Bronchial epithelial cell (primary cell): ENCODE measurements around the gene TEPSIN. TPM values are rescaled to one million over a fixed set of nuclear protein-coding genes. Genes with fewer than 3 reads are reported as not detected.

Experiments used
- DNase-seq: peaks from one replicate; pipeline ENCODE4 v3.0.0-alpha.2; 2010; ENCODE audit warnings: low read depth
- FAIRE-seq: peaks from 2 replicates; lab custom pipeline; 2011; peaks lifted over from hg19 to GRCh38; lab: Jason Lieb, UNC
- H3K27me3 ChIP-seq: 2 replicates; pipeline ENCODE4 v1.5.1; 2011; ENCODE audit warnings: low read length; ENCODE audit not compliant: control insufficient read depth, insufficient read depth
- H3K36me3 ChIP-seq: 2 replicates; pipeline ENCODE4 v1.5.1; 2011; ENCODE audit warnings: low read length; ENCODE audit not compliant: control insufficient read depth, insufficient read depth
- H3K4me3 ChIP-seq: 2 replicates; pipeline ENCODE4 v1.5.1; 2011; ENCODE audit warnings: mild to moderate bottlenecking, low read depth, low read length, control low read depth
- CTCF ChIP-seq: IDR thresholded peaks from 2 replicates; pipeline ENCODE4 v1.5.1; 2011; ENCODE audit warnings: mild to moderate bottlenecking, moderate library complexity, low read length, control low read depth, inconsistent platforms; ENCODE audit not compliant: insufficient read depth, severe bottlenecking
- total RNA-seq: library from RNA; depleted of rRNA; stranded (reverse); fragments of >200 nt; gene quantifications from 2 replicates; pipeline ENCODE4 v1.2.1, GENCODE V29; 2014

The TEPSIN gene
- total RNA-seq, 1 donor from 2014 or later = 5.8 TPM

- Histone ChIP-seq H3K27me3 (no peaks in the 10 kb centered on the region), H3K36me3 (peaks cover 9% of the 10 kb centered on the region), H3K4me3 (no peak overlapping the region)
- TF ChIP-seq CTCF = no peak
- FAIRE-seq = no peak
- DNase-seq = no peak
Measured at GRCh38 chr17:81246679-81247338, 8.0 kb upstream of the TEPSIN start.

DNA sequence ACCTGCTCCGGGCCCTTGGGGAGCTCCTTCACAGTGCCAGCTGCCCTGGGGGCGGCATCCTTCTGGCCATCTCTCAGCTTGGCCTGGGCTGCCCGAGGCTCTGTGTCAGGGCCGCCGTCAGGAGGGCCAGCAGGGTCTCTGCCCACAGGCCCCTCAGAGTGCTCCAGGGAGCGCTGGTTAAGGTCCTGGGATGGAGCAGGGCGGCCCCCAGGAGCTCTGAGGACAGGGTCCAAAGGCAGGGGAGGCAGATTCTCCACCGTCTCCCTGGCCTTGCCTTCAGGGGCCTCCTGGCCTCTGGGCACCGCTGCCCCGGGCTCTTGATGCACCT, 7.5 kb upstream of the TEPSIN start:
- peaks cover 11% of the 10 kb centered on the region for H3K36me3 ChIP-seq
- no peak for FAIRE-seq
- H3K27me3 ChIP-seq = no peaks in the 10 kb centered on the region
- no peak for DNase-seq
- no peak overlapping the region for H3K4me3 ChIP-seq
- no peak for TF ChIP-seq CTCF

DNA sequence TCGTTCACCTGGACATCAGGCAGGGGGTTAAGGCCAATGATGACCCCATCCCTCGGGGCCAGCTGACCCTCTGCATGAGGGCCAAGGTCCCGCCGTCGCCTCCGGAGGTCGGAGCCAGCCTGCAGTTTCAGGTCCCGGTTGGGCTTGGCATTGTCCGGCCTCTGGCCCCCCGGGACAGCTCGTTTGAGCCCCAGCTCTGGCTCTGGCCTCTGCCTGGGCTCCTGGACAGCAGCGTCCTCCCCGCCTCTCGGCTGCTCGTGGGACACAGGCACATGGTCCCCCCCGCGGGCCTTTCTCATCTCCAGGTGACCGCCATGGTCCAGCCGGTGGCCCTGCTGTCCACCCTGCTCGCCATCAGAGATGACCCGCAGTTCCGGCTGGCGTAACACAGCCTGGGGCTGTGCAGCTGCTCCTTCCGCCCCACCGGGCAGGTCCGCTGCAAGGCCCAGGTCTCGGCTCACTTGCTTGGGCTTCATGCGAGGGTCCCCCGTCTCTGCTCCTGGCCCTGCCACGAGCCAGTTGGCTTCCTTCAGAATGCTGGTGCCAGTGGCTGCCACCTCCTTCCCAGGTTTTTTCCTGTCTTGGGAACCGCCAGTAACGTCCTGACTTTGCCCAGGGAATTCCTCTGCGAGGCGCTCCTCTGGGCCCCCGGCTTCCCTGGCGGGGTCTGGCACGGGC, 6.9 kb upstream of the TEPSIN start:
- Histone ChIP-seq H3K27me3 (no peaks in the 10 kb centered on the region), H3K36me3 (peaks cover 15% of the 10 kb centered on the region), H3K4me3 (no peak overlapping the region)
- no peak for FAIRE-seq
- TF ChIP-seq CTCF = no peak
- DNase-seq = no peak

DNA sequence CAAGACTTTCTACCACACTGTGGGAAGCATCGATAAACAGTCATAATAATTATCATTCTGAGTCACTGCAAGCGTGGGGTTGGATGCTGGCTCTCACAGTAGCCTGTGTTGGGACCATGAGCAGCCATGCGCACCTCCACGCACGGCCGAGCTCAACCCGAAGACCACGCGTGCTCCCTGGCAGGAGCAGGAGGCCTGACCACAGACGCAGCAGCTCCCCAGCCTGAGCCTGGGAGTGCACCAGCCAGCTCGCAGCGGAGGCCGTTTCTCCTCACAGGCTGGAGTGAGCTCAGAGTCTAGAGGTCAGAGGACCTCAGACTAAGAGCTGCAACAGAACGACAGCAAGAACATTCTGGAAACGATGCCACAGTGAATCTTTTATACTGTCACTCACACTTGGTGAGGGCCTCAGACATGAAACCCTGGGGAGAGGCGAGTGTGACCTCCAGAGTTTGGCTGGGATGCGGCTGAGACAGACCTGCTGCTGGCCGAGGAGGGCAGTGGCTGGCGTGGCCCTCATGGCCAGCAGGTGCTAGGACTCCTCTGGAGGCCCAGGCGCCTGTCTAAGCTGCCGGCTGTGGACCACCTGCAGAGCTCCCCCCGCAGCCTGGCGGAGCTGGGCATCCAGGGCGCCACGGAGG, 6.3 kb upstream of the TEPSIN start:
- FAIRE-seq (no peak), DNase-seq (no peak)
- no peaks in the 10 kb centered on the region for H3K27me3 ChIP-seq
- no peak overlapping the region for H3K4me3 ChIP-seq
- peaks cover 12% of the 10 kb centered on the region for H3K36me3 ChIP-seq
- TF ChIP-seq CTCF = no peak

DNA sequence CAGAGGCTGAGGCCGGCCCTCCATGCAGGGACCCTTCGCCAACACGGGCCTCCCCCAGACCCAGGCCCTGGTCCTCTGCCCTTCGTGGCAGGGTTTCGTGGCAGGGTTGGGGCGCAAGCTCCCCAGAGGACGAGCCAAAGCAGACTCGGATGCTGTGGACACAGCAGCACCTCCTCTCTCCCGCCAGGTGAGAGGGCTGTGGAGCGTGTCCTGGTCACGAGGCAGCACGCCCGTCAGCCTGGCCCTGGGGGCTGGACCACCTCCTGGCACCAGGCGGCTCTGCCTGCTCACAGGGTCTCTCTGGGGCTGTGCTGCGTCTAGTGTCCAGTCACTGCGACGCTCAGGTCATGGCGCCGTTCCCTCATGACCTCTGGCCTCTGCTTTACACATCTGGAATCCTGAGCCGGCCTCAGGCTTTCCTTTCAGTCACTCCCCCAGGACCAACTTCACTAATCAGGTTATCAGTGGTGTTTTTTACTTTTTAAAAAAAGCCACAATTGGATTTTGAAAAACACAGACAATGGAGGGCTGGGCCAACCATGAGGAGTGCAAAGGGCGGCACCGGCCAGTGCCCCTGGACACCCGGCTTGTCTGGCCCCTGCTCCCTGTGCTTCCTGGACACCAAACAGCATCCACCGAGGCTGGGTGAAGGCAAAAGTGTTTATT, 5.6 kb upstream of the TEPSIN start:
- FAIRE-seq (no peak), DNase-seq (no peak)
- Histone ChIP-seq H3K4me3 (no peak overlapping the region), H3K27me3 (no peaks in the 10 kb centered on the region), H3K36me3 (peaks cover 13% of the 10 kb centered on the region)
- TF ChIP-seq CTCF = no peak
